GM19239 (cell line): ENCODE measurements around the gene MLLT10.
A peak's percentile ranks its signal among the peaks of the same experiment; 100 is the strongest.

Source experiments
- DNase-seq: peaks from one replicate; pipeline ENCODE4 v3.0.0; 2011; ENCODE audit warnings: low spot score; ENCODE audit not compliant: insufficient read length
- FAIRE-seq: peaks from 2 replicates; lab custom pipeline; 2011; peaks lifted over from hg19 to GRCh38; lab: Jason Lieb, UNC

Gene MLLT10

GRCh38 chr10:21719502-21719901 is 185.5 kb downstream of the MLLT10 start:
- no peak for FAIRE-seq
- DNase-seq, result no peak

DNA sequence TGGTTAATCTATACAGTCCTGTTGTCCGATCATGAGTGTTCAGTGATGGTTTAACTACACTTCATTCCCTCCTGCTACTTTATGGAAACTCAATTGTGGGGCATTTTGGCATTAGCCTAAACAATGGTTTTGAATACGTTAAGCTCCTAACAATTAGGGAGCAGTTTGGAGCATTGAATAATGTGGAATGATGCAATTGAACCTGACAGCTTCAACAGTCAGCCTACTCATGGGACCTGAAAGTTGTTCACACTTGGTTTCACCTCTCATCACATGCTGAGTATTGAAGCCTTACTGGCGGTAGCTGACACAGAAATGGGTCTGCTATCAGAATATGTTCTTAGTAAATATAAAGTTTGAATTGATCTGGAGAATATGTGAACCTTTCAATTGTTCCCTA is 186.1 kb downstream of the MLLT10 start:
- FAIRE-seq (no peak), DNase-seq (no peak)

DNA sequence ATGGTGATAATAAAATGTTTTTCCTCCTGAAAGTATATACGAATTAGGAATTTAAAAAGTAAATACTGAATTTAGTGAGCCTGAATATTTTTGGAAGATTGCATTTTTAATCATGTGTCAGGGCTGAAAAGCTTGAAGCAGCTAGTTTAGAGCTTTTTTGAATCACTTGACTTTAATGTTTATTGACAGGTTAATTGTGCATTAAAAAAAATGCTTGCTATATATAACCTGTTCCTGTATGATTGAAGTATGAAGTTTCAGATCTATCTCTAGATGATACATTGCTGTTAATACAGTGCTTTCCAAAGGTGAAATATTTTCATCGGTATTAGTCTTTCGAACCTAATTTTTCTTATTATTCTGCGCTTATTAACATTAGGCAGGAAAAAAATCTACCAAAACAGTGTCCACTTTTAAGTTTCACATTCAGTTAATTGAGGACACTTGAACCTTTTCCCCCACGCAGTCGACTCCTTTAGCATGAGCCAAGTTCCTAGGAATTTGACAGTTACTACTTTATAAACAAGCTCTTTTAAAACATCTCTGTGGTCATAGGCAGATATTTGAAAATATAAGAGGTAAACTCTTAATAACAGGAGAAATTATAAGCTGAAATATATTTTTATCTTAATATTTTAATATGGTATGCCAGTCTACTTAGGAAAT is 187.1 kb downstream of the MLLT10 start:
- no peak for DNase-seq
- FAIRE-seq, result no peak

- no peak for DNase-seq
- no peak for FAIRE-seq
Measured at GRCh38 chr10:21722209-21722608, 188.2 kb downstream of the MLLT10 start.

DNA sequence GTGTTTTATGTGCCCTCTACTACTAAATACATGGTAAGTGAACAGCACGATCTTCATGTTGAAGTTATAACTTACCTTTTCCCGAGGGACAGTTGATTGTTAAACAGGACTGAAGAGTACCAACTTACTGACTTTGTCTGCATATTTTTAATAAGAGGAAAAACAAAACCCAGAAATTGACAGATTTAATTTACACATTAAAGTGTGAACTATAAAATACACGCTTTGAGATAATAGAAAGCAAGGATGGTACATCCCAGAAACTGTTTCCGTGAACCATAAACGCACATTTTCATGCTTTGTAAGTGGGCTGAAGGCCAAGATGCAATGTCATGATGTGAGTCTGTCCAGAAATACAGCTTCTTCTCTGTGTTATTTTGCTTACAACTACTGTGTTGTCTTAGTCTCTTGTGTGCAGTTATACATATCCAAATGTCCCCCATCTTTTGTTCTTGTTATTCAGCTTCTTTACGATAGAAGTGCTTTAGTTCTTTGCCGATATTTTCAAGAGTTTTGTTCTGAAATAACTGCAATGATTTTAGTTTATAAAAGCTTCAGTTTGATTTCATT is 190.1 kb downstream of the MLLT10 start:
- no peak for DNase-seq
- no peak for FAIRE-seq

- DNase-seq, result peak; percentile 36
Measured at GRCh38 chr10:21724687-21725367, 190.8 kb downstream of the MLLT10 start.

GRCh38 chr10:21726601-21727225 is 192.7 kb downstream of the MLLT10 start:
- DNase-seq, result no peak
- no peak for FAIRE-seq

More at GRCh38 chr10:21724687-21725367, 190.8 kb downstream of the MLLT10 start:
- peak; percentile 92 for FAIRE-seq

GRCh38 chr10:21727452-21728168 is 193.6 kb downstream of the MLLT10 start:
- DNase-seq (no peak), FAIRE-seq (no peak)

DNA sequence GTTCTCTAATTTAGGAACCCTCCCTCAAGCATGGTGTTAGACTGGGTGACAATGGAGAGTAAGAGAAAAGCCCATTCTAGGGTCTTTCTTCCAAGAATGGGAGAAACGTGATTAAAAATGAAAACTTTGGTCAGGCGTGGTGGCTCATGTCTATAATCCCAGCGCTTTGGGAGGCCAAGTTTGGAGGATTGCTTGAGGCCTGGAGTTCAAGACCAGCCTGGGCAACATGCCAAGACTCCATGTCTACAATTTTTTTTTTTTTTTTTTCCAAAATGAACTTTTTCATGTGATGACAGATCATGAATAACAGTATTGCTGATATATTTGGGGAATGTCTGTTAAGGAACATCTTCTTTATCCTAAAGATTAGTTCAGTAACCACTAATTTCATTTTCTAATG is 194.6 kb downstream of the MLLT10 start:
- no peak for FAIRE-seq
- no peak for DNase-seq

GRCh38 chr10:21732067-21732772 is 198.2 kb downstream of the MLLT10 start:
- peak; percentile 41 for DNase-seq
- FAIRE-seq, result peak; percentile 95

GRCh38 chr10:21733710-21734109 is 199.7 kb downstream of the MLLT10 start:
- FAIRE-seq (peak; percentile 45), DNase-seq (no peak)

DNA sequence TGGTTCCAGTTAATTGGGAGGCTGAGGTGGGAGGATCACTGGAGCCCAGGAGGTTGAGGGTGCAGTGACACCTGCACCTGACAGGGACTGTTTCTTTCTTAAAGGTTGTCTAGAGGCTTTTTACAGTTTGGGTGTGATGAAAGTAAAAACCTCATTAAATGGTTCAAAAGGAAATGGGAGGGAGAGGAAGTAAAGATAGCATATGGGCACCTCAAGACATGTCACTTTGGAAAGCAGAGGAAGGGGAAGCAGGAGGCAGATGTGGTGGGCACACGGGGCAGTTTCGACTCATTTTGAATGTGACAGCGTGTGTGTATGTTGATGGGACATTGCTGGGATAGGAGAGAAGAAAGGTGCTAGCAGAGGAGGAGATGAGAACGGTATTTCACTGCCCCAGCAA is 203.1 kb downstream of the MLLT10 start:
- no peak for DNase-seq
- FAIRE-seq, result no peak

DNA sequence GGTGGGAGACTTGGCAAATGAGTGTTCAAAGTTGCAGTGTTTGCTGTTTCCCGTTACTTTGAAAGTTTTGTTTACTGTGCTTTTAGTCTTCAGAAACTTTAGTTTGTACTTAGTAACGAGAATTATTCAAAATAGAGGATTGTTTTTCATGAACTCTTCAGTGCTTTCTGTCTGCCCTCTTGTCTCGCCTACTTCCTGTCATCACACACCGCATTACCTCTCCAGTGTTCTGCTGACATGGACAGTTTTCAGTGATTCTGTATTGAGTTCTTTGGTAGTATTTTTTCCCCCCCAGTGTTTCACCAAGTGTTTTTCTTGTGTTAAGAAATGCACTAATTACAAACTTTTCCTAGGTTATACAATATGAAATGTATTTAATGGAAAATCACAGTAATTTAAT is 207.0 kb downstream of the MLLT10 start:
- DNase-seq (no peak), FAIRE-seq (no peak)

DNA sequence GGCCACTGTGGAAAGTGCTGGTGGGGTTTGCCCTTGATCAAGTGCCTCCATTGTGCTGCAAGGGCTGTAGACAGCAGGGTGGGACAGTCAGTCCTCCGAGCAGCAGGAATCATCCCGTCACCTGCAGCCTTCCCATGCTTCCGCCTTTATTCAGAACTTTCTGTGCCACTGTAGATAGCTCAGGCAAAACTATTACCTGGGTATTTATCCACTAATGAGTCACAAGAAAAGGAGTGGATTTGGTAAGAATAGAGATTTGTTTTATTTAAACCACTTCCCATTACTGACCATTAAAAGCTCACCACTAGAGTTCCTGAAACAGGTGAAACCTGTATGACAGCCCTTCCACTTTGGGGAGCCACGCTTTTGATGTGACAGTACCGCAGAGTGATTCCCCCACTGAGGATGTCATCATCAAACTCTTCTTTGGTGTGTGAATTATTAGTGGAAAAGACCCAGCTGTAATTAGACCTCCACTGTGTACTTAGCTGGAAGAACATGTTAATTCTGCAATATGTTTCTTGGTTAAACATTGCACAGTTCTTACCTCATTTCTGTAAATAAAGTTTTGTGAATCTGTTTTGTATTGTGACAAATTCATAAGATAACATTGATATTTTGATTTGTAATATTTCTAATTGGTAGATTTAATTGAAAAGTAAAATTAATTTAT is 208.8 kb downstream of the MLLT10 start:
- DNase-seq (no peak), FAIRE-seq (no peak)

DNA sequence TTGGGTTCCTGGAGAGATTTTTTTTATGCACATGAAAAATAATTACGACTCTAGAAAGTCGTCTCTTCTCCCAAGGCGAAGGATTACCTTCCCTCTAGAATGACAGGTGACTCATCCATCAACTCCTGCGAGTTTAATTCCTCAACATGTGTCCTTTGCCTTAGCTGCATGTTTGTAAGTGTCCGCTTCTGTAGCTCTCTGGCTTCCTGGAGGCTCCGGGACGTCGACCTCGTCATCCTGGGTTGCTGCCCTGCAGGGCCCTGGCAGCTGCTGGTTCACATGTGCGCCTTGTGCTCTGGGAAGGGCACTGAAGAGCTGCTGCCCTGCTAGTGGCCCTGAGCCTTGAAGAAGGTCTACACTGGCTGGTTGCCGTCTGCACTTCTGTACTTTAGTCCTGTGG is 210.2 kb downstream of the MLLT10 start:
- FAIRE-seq (no peak), DNase-seq (no peak)

- FAIRE-seq (no peak), DNase-seq (no peak)
Measured at GRCh38 chr10:21746118-21746517, 212.1 kb downstream of the MLLT10 start.

DNA sequence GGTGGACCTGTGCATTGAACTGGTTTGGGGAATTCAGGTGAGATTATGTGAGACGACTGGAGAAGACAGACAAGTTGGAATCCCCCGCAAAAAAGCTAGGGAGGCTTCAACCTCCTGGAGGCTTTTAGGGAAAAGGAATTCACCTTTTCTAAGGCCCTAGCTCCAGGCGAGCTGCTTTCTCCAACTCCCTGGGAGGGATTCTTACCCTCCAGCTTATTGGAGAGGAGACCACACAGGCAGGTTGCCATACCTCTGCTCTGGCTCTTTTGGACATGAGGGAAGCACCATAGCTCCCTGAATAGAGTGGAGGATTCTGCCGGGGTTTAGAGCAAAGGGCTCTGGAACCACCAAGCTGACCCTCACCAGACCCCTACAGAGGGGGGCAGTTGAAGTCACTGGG is 213.8 kb downstream of the MLLT10 start:
- FAIRE-seq, result no peak
- DNase-seq, result no peak

DNA sequence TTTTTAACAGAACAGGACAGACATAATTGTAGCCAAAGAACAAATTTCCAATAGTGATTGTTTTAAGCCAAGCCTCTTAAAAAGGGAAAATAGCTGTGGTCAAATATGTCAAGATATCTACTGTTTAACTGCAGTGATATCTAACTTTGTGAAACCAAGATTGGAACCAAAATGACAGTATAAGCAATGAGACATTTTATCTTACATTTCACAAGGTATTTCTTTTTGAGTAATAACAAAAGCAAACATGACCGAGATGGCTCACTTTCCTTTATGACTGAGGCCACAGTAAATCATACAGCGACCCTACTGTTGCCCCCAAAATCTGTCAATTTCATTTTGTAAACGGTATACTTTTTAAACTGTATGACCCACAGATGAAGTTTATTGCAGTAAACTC is 215.8 kb downstream of the MLLT10 start:
- FAIRE-seq (no peak), DNase-seq (no peak)

DNA sequence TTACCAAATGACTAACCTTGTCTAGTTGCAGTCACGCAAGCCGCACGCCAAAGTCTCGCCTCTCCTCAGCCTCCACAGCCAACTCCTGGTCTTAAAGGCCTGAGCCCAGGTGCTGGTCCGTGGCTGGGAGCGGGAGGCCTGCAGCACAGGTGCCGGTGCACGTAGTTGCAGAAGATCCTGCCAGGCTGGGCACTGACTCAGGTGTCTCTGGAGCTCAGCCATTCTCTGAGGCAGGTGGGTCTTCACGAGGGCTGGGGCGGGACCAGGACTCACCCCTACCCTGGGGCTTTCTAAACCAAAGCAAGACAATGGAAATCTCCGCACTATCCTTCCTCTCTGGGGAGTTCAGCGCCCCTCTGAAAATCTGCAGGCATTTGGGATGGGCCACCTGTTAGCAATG is 216.4 kb downstream of the MLLT10 start:
- no peak for FAIRE-seq
- DNase-seq, result no peak
